ENCODE measurements around the gene CYB561A3.

Gene CYB561A3

GRCh38 chr11:61310749-61311148 is 50.9 kb downstream of the CYB561A3 start:
- Histone ChIP-seq H3K4me3 (ENCODE audit: low read depth, low read length) (no peak overlapping the region), H3K36me3 (replicated peaks) (peaks cover 89% of the 10 kb centered on the region), H3K27ac (no peak overlapping the region), H3K27me3 (replicated peaks) (no peaks in the 10 kb centered on the region)
- no peak for TF ChIP-seq CTCF (IDR thresholded peaks at IDR 0.05; ENCODE audit: low read depth, low read length, missing control alignments)
- no peak for DNase-seq
- in situ Hi-C loops (cut with HindIII; ENCODE audit: low pct_ligation_motif_present, low sequenced_read_pairs), result no loop called here

GRCh38 chr11:61309739-61310138 is 51.9 kb downstream of the CYB561A3 start:
- in situ Hi-C loops (cut with HindIII; ENCODE audit: low pct_ligation_motif_present, low sequenced_read_pairs), result no loop called here
- H3K36me3 ChIP-seq (replicated peaks), result peaks cover 92% of the 10 kb centered on the region
- DNase-seq, result no peak
- no peak for TF ChIP-seq CTCF (IDR thresholded peaks at IDR 0.05; ENCODE audit: low read depth, low read length, missing control alignments)
- no peaks in the 10 kb centered on the region for H3K27me3 ChIP-seq (replicated peaks)
- no peak overlapping the region for H3K27ac ChIP-seq
- H3K4me3 ChIP-seq (ENCODE audit: low read depth, low read length), result no peak overlapping the region

- DNase-seq, result no peak
- no peaks in the 10 kb centered on the region for H3K27me3 ChIP-seq (replicated peaks)
- in situ Hi-C loops (cut with HindIII; ENCODE audit: low pct_ligation_motif_present, low sequenced_read_pairs), result no loop called here
- no peak overlapping the region for H3K4me3 ChIP-seq (ENCODE audit: low read depth, low read length)
- H3K27ac ChIP-seq, result no peak overlapping the region
- peaks cover 91% of the 10 kb centered on the region for H3K36me3 ChIP-seq (replicated peaks)
- no peak for TF ChIP-seq CTCF (IDR thresholded peaks at IDR 0.05; ENCODE audit: low read depth, low read length, missing control alignments)
Observed at GRCh38 chr11:61309141-61309540, 52.5 kb downstream of the CYB561A3 start.

- H3K36me3 ChIP-seq (replicated peaks), result peaks cover 90% of the 10 kb centered on the region
Observed at GRCh38 chr11:61307354-61307753, 54.3 kb downstream of the CYB561A3 start.

GRCh38 chr11:61306221-61306620 is 55.5 kb downstream of the CYB561A3 start:
- Histone ChIP-seq H3K27ac (no peak overlapping the region), H3K4me3 (ENCODE audit: low read depth, low read length) (no peak overlapping the region), H3K36me3 (replicated peaks) (peaks cover 89% of the 10 kb centered on the region), H3K27me3 (replicated peaks) (no peaks in the 10 kb centered on the region)
- DNase-seq, result no peak
- TF ChIP-seq CTCF (IDR thresholded peaks at IDR 0.05; ENCODE audit: low read depth, low read length, missing control alignments), result no peak
- in situ Hi-C loops (cut with HindIII; ENCODE audit: low pct_ligation_motif_present, low sequenced_read_pairs), result no loop called here

More at GRCh38 chr11:61307354-61307753, 54.3 kb downstream of the CYB561A3 start:
- H3K4me3 ChIP-seq (ENCODE audit: low read depth, low read length), result no peak overlapping the region
- in situ Hi-C loops (cut with HindIII; ENCODE audit: low pct_ligation_motif_present, low sequenced_read_pairs), result no loop called here
- DNase-seq, result no peak
- H3K27me3 ChIP-seq (replicated peaks), result no peaks in the 10 kb centered on the region
- TF ChIP-seq CTCF (IDR thresholded peaks at IDR 0.05; ENCODE audit: low read depth, low read length, missing control alignments), result no peak
- H3K27ac ChIP-seq, result no peak overlapping the region

- in situ Hi-C loops (cut with HindIII; ENCODE audit: low pct_ligation_motif_present, low sequenced_read_pairs), result no loop called here
- Histone ChIP-seq H3K36me3 (replicated peaks) (peaks cover 91% of the 10 kb centered on the region), H3K27ac (no peak overlapping the region), H3K27me3 (replicated peaks) (no peaks in the 10 kb centered on the region), H3K4me3 (ENCODE audit: low read depth, low read length) (no peak overlapping the region)
- no peak for TF ChIP-seq CTCF (IDR thresholded peaks at IDR 0.05; ENCODE audit: low read depth, low read length, missing control alignments)
- DNase-seq, result no peak
Observed at GRCh38 chr11:61305417-61305816, 56.3 kb downstream of the CYB561A3 start.

All from brain microvascular endothelial cell (primary cell).